ENCODE results near the gene GKN1.
A peak's percentile ranks its signal among the peaks of the same experiment; 100 is the strongest.

Gene GKN1

DNA sequence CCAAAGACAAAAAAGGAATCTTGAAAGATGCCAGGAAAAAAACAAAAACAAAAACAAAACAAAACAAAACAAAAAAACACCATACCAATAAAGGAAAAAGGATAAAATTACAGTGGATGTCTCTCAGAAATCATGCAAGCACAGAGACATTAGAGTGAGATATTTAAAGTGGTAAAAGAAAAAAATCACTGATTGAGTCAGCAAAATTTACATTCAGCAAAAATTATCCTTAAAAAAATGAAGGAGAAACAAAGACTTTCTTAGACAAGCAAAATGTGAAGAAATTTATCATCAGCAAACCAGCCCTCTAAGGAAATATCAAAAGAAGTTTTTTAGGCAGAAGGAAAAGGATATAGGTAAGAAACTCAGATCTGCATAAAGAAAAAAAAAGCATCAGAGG is 10.2 kb upstream of the GKN1 start:
- DNase-seq: no peak

DNA sequence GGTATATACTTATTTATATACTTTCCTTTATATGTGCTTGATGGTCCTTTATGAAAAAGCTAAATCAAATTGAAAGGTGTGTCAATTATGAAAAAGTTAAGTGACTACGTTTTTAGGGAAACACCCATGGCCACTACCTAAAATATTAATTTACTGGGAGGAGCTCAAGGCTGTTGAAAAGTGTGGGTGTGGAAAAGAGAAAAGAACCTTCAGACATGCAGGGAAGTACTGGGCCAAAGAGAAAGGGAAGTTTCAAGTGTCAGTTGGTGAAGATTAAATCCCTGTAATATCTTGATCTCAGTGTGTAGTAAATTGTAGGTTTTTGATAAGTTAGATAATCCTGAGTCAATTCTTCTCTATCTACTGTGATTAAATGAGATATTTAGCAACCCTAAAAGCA is 6.2 kb upstream of the GKN1 start:
- peak; percentile 18 for DNase-seq

DNA sequence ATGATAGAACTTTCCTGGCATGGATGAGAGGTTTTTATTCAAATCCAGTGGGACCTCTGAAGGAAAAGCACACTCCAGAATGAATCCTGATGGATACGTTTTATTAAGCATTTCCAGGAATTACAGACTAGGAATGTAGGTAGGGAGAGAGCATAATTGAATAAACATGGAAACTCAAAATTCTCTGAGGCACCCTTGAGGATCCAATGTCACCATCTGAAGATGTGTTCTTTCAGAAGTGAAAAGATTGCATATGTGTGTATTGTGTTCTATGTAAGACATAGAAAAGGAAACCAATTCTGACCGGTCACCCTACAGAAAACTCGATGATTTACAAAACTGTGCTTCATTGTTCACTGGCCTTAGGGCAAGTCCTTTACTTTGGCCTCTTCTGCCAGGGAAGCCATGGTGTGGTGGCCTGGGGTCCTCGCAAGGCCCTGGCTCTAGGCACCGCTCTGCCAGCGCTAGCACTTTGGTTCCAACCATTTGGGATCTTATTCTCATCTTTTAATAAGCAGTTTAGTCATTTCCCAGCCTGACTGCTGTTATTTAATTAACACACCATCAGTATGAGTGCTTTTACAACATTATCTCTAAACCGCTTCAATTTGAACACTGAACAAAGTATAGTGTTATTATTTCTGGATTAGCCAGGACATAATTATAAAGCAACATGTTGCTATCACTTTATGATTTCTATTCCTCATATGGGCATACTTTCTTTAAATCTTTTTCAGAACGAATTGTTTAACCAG is 4.5 kb upstream of the GKN1 start:
- DNase-seq: no peak

DNA sequence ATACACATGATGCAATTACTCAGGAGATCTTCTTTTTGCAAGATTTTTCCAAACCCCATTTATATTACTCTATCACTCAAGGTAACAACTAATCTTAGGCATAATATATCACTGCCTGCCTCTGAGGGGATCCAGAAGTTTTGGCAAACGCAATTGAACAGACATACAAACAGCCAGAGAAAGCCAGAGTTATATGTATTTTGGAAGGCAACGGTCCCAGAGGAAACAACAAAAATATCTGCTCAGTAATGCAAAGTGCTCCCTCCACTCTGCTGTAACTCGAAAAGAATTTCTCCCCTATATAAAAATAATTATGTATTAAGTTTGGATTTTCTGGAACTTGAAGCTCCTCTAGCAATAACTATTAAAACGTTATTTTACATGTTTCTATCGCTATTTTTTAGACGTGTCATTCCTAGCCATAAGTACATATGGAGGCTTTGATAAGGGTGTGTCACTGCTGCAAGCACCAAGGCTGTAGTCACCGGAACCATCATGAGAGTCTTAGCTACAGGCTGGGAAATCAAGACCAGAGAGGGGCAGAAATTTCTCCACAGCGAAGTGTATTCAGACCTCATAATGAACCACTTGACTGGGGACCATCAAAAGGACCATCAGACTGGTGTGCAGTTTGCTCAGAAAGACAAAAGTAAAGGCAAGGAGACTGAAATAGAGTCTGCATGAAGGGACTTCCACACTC is 3.7 kb upstream of the GKN1 start:
- no peak for DNase-seq

DNA sequence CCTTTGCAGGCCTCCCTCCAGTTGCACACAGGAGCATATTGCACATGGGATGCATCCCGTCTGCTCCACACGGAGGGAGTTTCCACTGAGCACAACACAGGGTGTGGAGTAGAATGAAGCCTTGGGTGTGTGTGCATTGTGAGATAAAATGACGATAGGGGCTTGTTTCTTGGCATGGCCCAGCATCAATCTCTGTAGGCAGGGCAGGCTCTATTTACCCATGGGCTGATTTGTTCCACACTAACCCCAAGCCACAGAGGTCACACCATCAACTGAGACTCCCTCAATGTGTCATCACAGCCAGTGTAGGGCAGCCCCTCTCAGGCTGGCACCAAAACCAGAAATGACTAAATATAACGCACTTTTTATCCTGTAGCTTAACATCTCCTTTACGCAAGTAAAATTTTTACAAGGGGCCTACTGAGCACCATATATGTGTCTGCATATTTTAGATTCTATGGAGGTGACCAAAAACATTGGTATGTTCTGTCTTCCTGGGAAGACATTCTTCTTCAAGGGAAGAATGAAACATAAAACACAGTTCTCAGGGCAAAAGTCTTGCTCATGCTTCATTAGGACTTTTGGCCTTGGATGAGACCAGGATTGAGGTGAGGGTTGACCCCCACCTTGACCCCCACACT is 2.7 kb upstream of the GKN1 start:
- no peak for DNase-seq

DNA sequence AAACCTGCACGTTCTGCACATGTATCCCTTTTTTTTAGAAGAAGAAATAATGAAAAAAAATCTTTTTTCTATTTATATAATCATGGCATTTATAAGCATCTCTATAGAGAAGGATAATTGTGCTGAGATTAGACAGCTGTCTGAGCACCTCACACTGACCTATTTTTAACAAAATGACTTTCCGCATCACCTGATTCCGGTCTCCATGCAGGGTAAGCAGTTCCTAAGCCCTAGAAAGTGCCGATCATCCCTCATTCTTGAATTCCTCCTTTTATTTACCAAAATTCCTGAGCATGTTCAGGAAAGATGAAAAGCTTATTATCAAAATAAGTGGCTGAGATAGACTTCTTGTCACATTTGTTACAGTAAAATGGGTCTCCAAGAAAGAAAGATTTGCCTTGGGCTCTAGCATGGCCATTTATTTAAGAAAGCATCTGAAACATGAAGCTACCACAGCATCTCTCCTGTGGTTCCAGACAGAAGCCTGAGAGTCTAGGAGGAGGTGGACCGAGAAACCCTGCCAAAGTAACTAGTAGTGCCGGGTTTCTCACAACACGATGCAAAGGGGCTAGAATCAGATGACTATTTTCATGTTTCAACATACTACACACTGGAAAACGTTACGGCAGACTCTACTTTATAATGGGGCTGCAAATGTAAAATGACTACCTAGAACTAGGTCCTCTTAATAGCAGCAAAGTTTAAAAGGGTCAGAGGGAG is 670 bp downstream of the GKN1 start:
- no peak for DNase-seq

DNA sequence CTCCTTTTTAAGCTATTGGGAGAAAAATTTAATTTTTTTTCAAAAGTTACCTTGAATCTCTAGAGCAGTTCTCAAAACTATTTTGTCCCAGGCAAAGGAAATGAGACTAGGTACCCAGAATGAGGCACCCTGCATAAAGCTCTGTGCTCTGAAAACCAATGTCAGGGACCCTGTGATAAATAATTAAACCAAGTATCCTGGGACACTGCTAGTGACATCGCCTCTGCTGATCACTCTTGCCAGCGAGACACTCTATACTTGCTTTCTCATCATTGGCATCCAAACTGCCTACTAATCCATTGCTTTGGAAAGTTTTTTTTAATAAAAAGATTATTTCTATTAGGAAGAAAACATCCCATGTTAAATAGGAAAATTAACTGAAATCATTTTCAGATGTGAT is 1.4 kb downstream of the GKN1 start:
- no peak for DNase-seq

DNA sequence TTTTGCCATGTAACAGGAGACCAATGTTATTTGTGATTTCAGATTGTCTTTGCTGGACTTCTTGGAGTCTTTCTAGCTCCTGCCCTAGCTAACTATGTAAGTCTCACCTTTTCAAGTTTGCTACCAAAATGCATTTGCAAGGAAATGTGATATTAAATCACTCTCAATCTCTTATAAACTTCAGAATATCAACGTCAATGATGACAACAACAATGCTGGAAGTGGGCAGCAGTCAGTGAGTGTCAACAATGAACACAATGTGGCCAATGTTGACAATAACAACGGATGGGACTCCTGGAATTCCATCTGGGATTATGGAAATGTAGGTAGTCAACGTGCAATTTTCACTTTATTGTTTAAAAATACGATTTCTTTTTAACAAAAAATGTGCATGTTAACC is 3.0 kb downstream of the GKN1 start:
- DNase-seq: no peak

DNA sequence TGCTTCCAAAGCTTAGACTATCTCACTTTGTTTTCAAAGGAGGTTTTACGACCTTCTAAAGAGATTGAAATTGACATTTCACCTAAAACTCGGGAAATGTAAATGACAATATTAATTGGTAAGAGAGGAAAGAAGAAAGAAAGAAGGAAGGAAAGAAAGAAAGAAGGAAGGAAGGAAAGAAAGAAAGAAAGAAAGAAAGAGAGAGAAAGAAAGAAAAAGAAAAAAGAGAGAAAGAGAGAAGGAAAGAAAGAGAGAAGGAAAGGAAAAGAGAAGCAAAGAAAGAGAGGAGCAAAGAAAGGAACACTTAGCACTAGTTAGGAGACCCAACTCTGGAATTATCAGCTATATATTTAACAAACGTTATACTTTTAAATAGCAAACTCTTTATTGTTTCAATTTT is 3.7 kb downstream of the GKN1 start:
- DNase-seq: no peak

DNA sequence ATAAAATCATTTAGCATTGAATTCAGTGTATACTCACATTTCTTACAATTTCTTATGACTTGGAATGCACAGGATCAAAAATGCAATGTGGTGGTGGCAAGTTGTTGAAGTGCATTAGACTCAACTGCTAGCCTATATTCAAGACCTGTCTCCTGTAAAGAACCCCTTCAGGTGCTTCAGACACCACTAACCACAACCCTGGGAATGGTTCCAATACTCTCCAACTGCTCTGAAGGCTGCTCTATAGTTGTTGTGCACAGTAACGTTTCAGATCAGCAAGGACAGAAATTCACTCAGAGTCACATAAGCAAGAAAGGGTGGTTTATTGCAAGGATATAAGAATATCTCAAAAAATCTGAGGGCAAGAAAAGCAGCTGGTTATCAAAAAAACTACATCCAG is 6.5 kb downstream of the GKN1 start:
- no peak for DNase-seq

DNA sequence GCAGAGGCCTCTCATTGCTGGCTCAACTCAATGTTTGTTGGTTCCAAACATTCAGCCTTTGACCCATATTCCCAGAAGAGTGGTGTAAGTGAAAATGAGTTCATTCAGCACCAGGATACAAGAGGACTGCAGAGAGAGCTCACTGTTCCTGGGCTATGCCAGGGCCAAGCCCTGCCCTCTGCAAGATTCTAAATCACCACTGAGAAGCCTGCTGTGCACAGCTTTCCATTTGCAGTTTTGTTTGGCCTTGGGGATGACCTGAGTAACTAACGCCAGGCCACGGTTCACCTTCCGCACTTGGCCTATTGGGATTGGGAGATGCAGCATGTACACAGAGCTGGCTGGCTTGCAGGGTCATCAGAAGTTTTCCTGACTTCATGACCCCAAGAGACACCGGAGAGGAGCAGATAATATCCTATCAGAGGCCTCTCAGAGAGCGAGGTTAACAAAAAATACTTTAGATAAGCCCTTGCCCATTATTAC is 12.6 kb downstream of the GKN1 start:
- DNase-seq: no peak

DNA sequence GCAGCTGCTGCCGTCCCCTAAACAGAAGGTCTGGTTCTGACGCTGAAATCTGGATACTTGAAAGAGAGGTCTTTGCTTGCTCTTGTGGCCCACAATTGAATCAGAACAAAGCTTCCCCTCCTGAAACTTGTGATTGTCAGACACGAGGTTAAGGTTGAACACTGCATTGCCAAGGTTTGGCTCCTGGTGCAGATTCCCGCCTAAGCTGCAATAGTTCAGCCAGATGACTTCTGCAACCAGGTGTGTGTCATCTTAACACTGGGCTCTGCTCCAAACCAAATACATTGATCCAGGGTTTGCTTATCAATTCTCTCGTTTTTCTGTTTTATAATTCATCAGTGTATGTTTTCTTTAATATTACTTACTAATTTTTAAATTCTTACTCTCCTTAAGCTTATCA is 14.6 kb downstream of the GKN1 start:
- no peak for DNase-seq

DNA sequence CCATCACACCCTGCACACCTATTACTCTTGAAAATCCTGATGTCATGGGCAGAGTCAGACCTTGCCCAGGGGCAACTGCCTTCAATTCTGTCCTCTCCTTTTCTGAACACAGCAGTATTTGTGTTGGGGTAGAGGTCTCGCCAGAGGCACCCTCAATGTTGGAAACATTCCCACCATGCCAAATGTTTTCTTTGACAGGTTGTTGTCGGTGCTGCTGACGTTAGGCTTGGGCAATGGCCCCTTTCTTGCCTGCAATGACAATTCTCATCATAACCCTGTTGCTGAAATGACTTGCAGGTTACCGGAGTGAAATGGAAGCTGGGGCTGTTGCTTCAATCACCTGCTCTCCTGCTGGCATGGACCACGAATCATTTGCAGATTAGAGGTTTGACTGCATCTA is 17.9 kb downstream of the GKN1 start:
- no peak for DNase-seq

DNA sequence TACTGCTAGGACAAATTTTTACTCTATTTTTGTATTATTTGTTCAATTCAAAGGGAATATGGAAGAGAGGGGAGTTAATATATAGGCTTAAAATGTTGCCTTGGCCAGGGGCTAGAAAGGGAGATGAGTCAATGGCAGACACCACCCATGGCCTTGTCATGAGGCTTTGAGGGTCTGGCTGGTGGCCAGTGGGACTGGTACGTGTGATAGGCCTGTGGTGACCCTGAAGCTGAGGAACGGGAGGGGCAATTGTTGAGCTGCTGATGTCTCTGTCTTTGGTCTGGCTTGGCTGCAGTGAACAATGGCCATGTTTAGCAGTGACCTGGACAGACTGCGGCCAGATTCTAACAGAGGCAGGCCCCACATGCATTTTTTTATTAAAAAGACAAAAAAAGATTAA is 18.5 kb downstream of the GKN1 start:
- DNase-seq: no peak

DNA sequence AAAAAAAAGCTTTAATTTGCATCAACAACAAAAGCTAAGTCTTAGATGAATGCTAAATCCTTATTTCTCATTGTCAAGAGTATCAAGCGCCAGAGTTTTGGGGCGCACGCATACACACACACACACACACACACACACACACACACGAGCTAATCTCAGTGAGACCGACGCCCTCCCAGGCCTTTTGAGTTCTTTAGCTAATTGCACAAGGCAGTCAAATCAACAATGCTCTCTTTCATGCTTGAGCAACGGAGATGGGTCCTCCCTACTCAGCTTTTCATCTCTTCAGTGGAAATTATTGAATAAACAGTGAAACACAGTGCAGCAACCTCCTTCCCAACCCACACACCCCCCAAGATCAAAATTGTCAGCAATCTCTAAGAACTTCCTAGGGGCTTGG is 19.2 kb downstream of the GKN1 start:
- DNase-seq: no peak

DNA sequence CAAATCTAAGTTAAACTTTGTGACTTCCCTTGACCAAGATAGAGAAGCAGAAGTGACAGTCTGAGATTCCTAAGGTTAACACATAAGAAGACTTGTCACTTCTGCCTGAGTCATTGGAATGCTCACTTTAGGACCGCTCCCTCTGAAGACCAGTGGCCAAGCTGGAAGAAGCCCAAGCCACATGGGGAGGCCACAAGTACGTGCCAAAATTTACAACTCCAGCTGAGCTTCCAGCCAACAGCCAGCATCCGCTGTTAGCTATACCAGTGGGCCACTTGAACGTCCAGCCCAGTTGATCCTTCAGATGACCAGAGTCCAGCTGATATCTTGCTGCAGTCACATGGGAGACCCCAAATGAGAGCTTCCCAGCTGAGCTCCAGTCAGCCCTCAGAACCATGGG is 20.4 kb downstream of the GKN1 start:
- DNase-seq: peak; percentile 10

DNA sequence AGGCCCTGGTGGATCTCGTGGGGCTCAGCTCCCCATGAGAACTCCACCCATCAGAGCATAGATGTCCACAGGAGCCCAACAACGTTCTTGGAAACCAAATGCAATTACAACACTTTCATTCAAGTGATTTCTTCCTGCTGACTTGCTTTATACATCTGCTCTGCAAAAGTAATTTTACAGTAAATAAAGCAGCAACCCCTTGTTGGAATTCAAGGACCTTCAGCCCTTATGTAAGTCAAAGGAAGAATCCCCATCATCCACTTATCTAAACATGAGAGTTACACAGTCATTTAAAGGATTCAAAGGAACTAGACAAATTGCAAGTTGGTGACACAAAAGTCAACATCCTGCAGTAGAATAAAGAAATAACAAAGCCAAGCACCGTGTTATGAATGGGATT is 21.5 kb downstream of the GKN1 start:
- DNase-seq: no peak

DNA sequence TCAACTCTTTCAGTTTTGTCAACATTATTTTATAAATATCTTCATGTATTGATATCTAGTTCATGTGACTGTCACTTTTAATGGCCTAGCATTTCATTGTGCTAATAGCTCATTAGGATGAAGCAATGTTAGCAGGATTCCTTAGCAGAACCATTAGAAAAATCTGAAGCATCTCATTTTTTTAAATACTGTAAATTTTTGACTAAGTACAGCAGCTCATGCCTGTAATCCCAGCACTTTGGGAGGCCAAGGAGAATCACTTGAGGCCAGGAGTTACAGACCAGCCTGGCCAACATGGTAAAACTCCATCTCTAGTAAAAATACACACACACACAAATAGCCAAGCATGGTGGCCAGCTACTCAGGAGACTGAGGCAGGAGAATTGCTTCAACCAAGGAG is 23.0 kb downstream of the GKN1 start:
- no peak for DNase-seq

DNA sequence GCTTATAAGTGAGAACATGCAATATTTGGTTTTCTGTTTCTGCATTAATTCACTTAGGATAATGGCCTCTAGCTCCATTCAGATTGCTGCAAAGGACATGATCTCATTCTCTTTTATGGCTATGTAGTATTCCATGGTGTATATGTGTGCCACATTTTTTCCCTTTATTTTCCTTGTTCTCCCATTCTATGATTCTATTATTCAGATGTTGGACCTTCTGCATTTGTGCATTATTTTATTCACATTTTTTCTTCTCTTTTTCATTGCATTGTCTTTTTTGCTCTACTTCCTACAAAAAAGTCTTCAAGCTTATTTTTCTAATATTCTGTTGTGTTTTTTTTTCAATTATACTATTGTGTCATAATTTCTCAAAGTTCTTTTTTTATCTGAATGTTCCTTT is 27.4 kb downstream of the GKN1 start:
- no peak for DNase-seq

DNA sequence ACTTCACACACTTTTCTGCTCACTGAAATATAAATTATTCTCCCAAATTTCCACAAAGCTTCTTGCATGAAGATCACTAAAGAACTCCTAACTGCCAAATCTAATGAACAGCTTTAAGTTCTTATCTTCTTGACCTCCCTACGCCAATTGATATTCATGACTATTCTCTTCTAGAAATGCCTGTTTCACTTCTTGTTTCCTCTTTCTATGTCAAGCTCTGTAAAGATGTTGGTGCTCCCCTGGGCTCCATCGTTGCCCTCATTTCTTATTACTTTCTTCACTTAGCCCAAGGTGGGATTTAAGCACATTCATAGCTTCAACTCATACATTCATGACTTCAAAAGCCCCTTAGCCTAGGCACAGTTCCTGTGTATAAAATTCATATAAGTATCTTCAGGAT is 29.3 kb downstream of the GKN1 start:
- no peak for DNase-seq

DNA sequence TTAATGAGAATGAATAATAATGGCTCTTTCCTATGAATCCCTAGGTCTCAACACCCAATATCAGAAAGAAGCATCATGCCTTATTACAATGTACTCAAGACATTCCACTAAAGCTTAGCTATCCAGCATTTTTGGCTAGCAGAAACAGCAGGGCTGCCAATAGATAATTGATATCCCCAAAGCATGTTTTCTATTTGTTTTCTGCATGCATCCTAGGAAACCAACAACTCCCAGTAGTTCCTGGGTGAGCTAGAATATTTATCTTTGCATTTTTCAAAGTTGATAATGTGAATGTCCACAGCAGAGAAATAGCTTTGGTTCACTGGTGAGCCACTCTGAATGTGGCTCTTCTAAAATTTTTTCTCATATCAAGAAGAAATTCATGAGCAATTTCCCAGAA is 32.7 kb downstream of the GKN1 start:
- DNase-seq: no peak

DNA sequence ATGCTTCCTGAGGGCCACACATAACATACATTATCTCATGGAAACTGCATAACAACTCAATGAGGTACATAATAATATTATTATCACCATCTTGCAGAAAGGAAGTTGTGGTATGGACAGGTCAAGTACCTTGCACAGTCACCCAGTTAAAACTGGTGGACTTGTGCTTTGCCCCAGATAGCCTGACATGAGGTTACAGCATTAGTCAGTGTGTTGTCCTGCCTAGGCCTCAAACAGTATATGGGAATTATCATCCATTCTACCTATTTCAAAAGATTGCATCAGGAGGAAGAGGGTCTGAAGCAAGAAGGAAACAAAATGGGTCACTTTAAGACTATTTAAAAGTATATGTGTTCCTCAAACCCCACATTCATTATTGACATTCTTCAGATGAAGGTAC is 33.2 kb downstream of the GKN1 start:
- DNase-seq: no peak

DNA sequence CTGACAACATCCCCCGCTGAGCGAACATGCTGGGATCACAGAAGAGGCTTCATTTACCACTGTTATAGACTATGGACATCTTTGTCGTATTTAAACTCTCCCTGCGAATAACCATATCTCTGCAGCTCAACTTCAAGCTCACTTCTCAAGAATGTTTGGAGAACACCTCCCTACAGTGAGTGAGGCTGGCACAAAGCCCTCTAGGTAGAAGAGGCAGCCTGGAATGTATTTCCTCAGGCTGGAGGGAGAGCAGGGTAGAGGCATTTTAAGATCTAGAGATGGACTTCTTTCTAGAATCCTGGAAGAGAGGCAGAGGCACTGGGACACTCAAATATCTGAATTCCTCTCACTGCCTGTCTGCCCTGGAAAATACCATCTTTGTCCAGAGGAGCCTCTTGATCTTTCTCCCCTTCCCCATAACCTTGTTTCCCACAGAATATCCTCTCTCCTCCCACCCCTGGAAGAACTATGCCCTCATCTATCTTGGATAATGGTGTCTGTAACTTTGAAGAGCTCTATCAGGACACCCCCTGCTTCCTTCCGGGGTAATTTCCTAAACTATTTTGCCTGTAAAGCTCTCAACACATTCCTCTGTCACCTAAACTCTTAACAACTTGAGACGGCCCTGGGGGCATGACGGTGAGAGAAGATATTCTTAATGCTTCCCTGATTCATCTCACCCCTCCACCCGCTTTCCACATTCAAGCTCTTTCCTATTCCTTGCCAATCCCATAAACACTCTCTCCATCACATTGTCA is 36.2 kb downstream of the GKN1 start:
- DNase-seq: no peak

All from inflammatory macrophage treated with lipopolysaccharide for 4 hours (primary cell).